Hematopoietic multipotent progenitor cell treated with erythropoietin and hydrocortisone succinate and interleukin-3 and kit ligand, for 4 days (in vitro differentiated cells): ENCODE measurements around the gene ELL2.
"Not testable (repeated sequence)": the region's sequence is repeated elsewhere in the genome, so short reads cannot be mapped to it uniquely, and the experiment has no call there.

Experiments used
- DNase-seq: peaks from one replicate; pipeline ENCODE4 v3.0.0-alpha.2; 2015

Gene ELL2

GRCh38 chr5:95927927-95928723 is 33.5 kb downstream of the ELL2 start:
- DNase-seq: no peak

GRCh38 chr5:95927300-95927699 is 34.4 kb downstream of the ELL2 start:
- DNase-seq: not testable (repeated sequence)

- DNase-seq: no peak
Observed at GRCh38 chr5:95925939-95926338, 35.7 kb downstream of the ELL2 start.

GRCh38 chr5:95925378-95925744 is 36.3 kb downstream of the ELL2 start:
- DNase-seq: no peak

- peak; percentile 54 for DNase-seq
Observed at GRCh38 chr5:95924720-95925377, 36.8 kb downstream of the ELL2 start.

GRCh38 chr5:95923918-95924544 is 37.6 kb downstream of the ELL2 start:
- peak; percentile 61 for DNase-seq

GRCh38 chr5:95922798-95923197 is 38.9 kb downstream of the ELL2 start:
- DNase-seq: no peak

GRCh38 chr5:95921501-95921900 is 40.1 kb downstream of the ELL2 start:
- no peak for DNase-seq

GRCh38 chr5:95920822-95921221 is 40.8 kb downstream of the ELL2 start:
- DNase-seq: no peak

- DNase-seq: peak; percentile 27
Observed at GRCh38 chr5:95919658-95920057, 42.0 kb downstream of the ELL2 start.

- DNase-seq: peak; percentile 54
Observed at GRCh38 chr5:95918421-95919006, 43.1 kb downstream of the ELL2 start.

GRCh38 chr5:95917207-95917606 is 44.4 kb downstream of the ELL2 start:
- no peak for DNase-seq

- DNase-seq: no peak
Observed at GRCh38 chr5:95916687-95917085, 45.0 kb downstream of the ELL2 start.

GRCh38 chr5:95915999-95916686 is 45.5 kb downstream of the ELL2 start:
- peak; percentile 14 for DNase-seq

- no peak for DNase-seq
Observed at GRCh38 chr5:95913663-95914062, 48.0 kb downstream of the ELL2 start.

GRCh38 chr5:95912029-95912428 is 49.6 kb downstream of the ELL2 start:
- no peak for DNase-seq

GRCh38 chr5:95910521-95910920 is 51.1 kb downstream of the ELL2 start:
- no peak for DNase-seq

GRCh38 chr5:95909738-95910137 is 51.9 kb downstream of the ELL2 start:
- no peak for DNase-seq

GRCh38 chr5:95908799-95909198 is 52.9 kb downstream of the ELL2 start:
- no peak for DNase-seq

- no peak for DNase-seq
Observed at GRCh38 chr5:95907740-95908706, 53.6 kb downstream of the ELL2 start.

- DNase-seq: no peak
Observed at GRCh38 chr5:95907067-95907705, 54.5 kb downstream of the ELL2 start.
